Spleen (tissue), 11 donors: ENCODE data around the gene SHC2. TPM values are rescaled to one million over a fixed set of nuclear protein-coding genes. Genes with fewer than 3 reads are reported as not detected.

ENCODE experiments used
- DNase-seq: peaks from one replicate; pipeline ENCODE4 v3.0.0-alpha.2; 2020
- H3K27ac ChIP-seq, 8 donors: fragments of 200-600 bp; sonication (generic) in 7 of 8; 1 replicate in 4 of 8; 2 replicates in 4 of 8; pipeline versions ENCODE4 v1.5.0 to v1.8.0; 2016 to 2021; ENCODE audit warnings: inconsistent platforms in 4 of 8, mild to moderate bottlenecking in 4 of 8, moderate library complexity in 1 of 8
- H3K27me3 ChIP-seq, 7 donors: fragments of 200-600 bp; sonication (generic) in 6 of 7; replicated peaks in 1 of 7; 1 replicate in 4 of 7; 2 replicates in 3 of 7; pipeline versions ENCODE4 v1.5.0 to v1.8.0; 2016 to 2021; ENCODE audit warnings: inconsistent platforms in 3 of 7, mild to moderate bottlenecking in 1 of 7
- H3K36me3 ChIP-seq, 6 donors: fragments of 200-600 bp; sonication (generic) in 5 of 6; 1 replicate in 4 of 6; 2 replicates in 2 of 6; pipeline versions ENCODE4 v1.5.0 to v1.8.0; 2016 to 2021; ENCODE audit warnings: inconsistent platforms in 2 of 6
- H3K4me1 ChIP-seq, 6 donors: fragments of 200-600 bp; sonication (generic) in 5 of 6; 1 replicate in 3 of 6; 2 replicates in 3 of 6; pipeline versions ENCODE4 v1.5.0 to v1.8.0; 2016 to 2021; ENCODE audit warnings: inconsistent platforms in 3 of 6
- H3K4me3 ChIP-seq, 8 donors: fragments of 200-600 bp; sonication (generic) in 7 of 8; 1 replicate in 4 of 8; 2 replicates in 4 of 8; pipeline versions ENCODE4 v1.5.0 to v1.8.0; 2016 to 2021; ENCODE audit warnings: inconsistent platforms in 4 of 8, mild to moderate bottlenecking in 4 of 8, moderate library complexity in 2 of 8
- H3K9me3 ChIP-seq, 8 donors: fragments of 200-600 bp; sonication (generic) in 7 of 8; 1 replicate in 4 of 8; 2 replicates in 4 of 8; pipeline versions ENCODE4 v1.5.0 to v1.8.0; 2016 to 2021; ENCODE audit warnings: inconsistent platforms in 4 of 8
- CTCF ChIP-seq, 11 experiments: fragments of 200-600 bp in 7 of 11; fragments of 450-650 bp in 4 of 11; sonication (generic) in 4 of 11; IDR thresholded peaks in 8 of 11; conservative IDR thresholded peaks in 3 of 11; 1 replicate in 7 of 11; 2 replicates in 4 of 11; pipeline versions ENCODE4 v1.4.0 to v1.8.0; 2016 to 2021; ENCODE audit warnings: antibody characterized with exemption in 11 of 11, inconsistent platforms in 4 of 11, mild to moderate bottlenecking in 1 of 11
- POLR2A ChIP-seq, 3 donors: fragments of 450-650 bp; IDR thresholded peaks; one replicate each; pipeline ENCODE4 v1.5.1; 2017; ENCODE audit warnings: antibody characterized with exemption in 3 of 3, mild to moderate bottlenecking in 1 of 3
- POLR2AphosphoS5 ChIP-seq, 3 donors: sonication (generic); formaldehyde crosslinking; IDR thresholded peaks; one replicate each; pipeline ENCODE4 v1.5.1; 2017; ENCODE audit warnings: antibody characterized with exemption in 3 of 3
- WGBS, 5 donors: extraction: QIAGEN DNeasy Blood & Tissue Kit in 3 of 5; methylation state at CpG; one replicate each; pipeline versions ENCODE4 v1.1.5 to v1.1.7; 2013 to 2018; 5-methylcytosine and 5-hydroxymethylcytosine counted together
- intact Hi-C: fragments of 100-400 bp; cut with DNase I; formaldehyde crosslinking; loops from one replicate; pipeline ENCODE4 v1.15.0; 2023; ENCODE audit warnings: low total_unique reads
- polyA plus RNA-seq, 3 donors: library from polyadenylated mRNA; stranded (reverse); fragments of 200-250 nt; gene quantifications; one replicate each; pipeline ENCODE4 v1.2.1, GENCODE V29; 2013
- total RNA-seq, 7 donors: library from RNA; depleted of rRNA in 3 of 7; stranded (reverse); fragments of >200 nt in 3 of 7; fragmentation: NEBNext Ultra II Directional in 4 of 7; extraction: Animal tissue kit (Norgen Biotek cat#: 25700) in 4 of 7; gene quantifications; one replicate each; pipeline versions ENCODE4 v1.1.0 to v1.2.1, GENCODE V29; 2016 to 2021
- donor health status: healthy with polysubstance abuse.
- donor health status: DM: no; HTN: no; CAD: no; lungs with moderate emphysema.
- donor health status: DM: no; HTN: no; CAD: no.
- donor health status: Bipolar disorder and iron deficiency.
- donor health status: healthy.
- donor health status: DM: no; HTN: no; CAD: no.
- donor health status: DM: yes; HTN: yes; CAD: no.

The SHC2 gene
- total and polyA plus RNA-seq, 10 donors: 19.6 to 123 (median 45.2) TPM

- no peak overlapping the region for H3K4me3 ChIP-seq
- no peaks in the 10 kb centered on the region for H3K4me1 ChIP-seq
- peak; percentile 64 for DNase-seq
- 82 to 86% (median 84%) methylated on average over 31 to 43 of the region's 43 CpGs for WGBS, 5 donors
- peaks cover 0 to 57% (median 0%) of the 10 kb centered on the region in 7 donors for H3K27me3 ChIP-seq
- H3K9me3 ChIP-seq: no peaks in the 10 kb centered on the region
- TF ChIP-seq CTCF (IDR thresholded peaks at IDR 0.05 in 8 of 11, conservative IDR thresholded peaks at IDR 0.05 in 3 of 11) (no peak), POLR2AphosphoS5 (IDR thresholded peaks at IDR 0.05) (no peak)
- no peak overlapping the region for H3K27ac ChIP-seq
- H3K36me3 ChIP-seq: no peaks in the 10 kb centered on the region
- intact Hi-C loops: no loop called here
Observed at GRCh38 chr19:375395-376110, 85.3 kb downstream of the SHC2 start.

- intact Hi-C loops: no loop called here
- Histone ChIP-seq H3K27ac (no peak overlapping the region), H3K27me3 (peaks cover 0 to 63% (median 0%) of the 10 kb centered on the region in 7 donors), H3K4me3 (no peak overlapping the region), H3K4me1 (no peaks in the 10 kb centered on the region), H3K36me3 (no peaks in the 10 kb centered on the region), H3K9me3 (no peaks in the 10 kb centered on the region)
- WGBS, 5 donors: 70 to 79% (median 74%) methylated on average over 17 of the region's 17 CpGs
- DNase-seq: no peak
- no peak for TF ChIP-seq POLR2AphosphoS5 (IDR thresholded peaks at IDR 0.05)
- TF ChIP-seq POLR2A (IDR thresholded peaks at IDR 0.05): no peak
- TF ChIP-seq CTCF (IDR thresholded peaks at IDR 0.05 in 8 of 11, conservative IDR thresholded peaks at IDR 0.05 in 3 of 11): no peak
Observed at GRCh38 chr19:374886-375235, 86.0 kb downstream of the SHC2 start.

- Histone ChIP-seq H3K27me3 (peaks cover 0 to 65% (median 0%) of the 10 kb centered on the region in 7 donors), H3K9me3 (no peaks in the 10 kb centered on the region), H3K4me1 (no peaks in the 10 kb centered on the region), H3K27ac (no peak overlapping the region), H3K36me3 (no peaks in the 10 kb centered on the region), H3K4me3 (no peak overlapping the region)
- DNase-seq: peak; percentile 56
- WGBS, 5 donors: 74 to 83% (median 79%) methylated on average over 14 to 23 of the region's 23 CpGs
- no peak for TF ChIP-seq CTCF (IDR thresholded peaks at IDR 0.05 in 8 of 11, conservative IDR thresholded peaks at IDR 0.05 in 3 of 11)
- no peak for TF ChIP-seq POLR2A (IDR thresholded peaks at IDR 0.05)
- no peak for TF ChIP-seq POLR2AphosphoS5 (IDR thresholded peaks at IDR 0.05)
- intact Hi-C loops: no loop called here
Observed at GRCh38 chr19:374183-374885, 86.5 kb downstream of the SHC2 start.
